ENCODE data around the gene TRRAP. TPM values are rescaled to one million over a fixed set of nuclear protein-coding genes. Genes with fewer than 3 reads are reported as not detected.

Gene TRRAP
- total RNA-seq, 2 experiments from 2014 or later: 45.5 to 48.2 TPM

DNA sequence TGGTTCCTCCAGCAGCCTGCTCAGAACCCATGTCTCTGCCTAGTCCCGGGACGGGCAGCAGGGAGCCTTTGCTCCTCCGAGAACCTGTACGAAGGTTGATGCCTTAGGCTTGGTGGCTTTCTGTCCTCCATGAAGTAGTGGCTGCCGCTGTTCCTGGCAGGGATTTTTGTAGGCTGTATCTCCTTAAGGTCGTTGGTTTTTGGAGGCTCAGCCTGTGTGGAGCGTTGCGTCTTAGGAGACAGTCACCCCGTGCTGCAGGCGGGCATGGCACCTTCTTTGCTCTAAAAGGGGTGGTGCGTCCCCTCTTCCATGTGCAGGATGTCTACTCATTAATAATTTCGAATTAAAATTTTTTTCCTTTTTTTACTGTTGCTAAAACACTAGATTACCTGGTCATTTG is 92.5 kb downstream of the TRRAP start:
- DNase-seq (no peak), ATAC-seq (no peak)
- CTCF ChIA-PET: no interaction called here
- H3K36me3 Mint-ChIP-seq (ENCODE audit: low read depth): peaks cover 73% of the 10 kb centered on the region
- POLR2A ChIA-PET: interaction anchor here (0.9 kb wide), 1 partner anchor 136 kb away, joined by 3 read pairs; no protein-coding TSS in a partner anchor
- H3K4me3 Mint-ChIP-seq: no peak overlapping the region
- intact Hi-C loops (cut with micrococcal nuclease): no loop called here
- H3K27me3 Mint-ChIP-seq: no peaks in the 10 kb centered on the region
- no peaks in the 10 kb centered on the region for H3K4me1 Mint-ChIP-seq (ENCODE audit: low read depth)
- no peak for TF ChIP-seq CTCF (IDR thresholded peaks at IDR 0.05)
- H3K9me3 Mint-ChIP-seq: no peaks in the 10 kb centered on the region
- no peak overlapping the region for H3K27ac Mint-ChIP-seq

DNA sequence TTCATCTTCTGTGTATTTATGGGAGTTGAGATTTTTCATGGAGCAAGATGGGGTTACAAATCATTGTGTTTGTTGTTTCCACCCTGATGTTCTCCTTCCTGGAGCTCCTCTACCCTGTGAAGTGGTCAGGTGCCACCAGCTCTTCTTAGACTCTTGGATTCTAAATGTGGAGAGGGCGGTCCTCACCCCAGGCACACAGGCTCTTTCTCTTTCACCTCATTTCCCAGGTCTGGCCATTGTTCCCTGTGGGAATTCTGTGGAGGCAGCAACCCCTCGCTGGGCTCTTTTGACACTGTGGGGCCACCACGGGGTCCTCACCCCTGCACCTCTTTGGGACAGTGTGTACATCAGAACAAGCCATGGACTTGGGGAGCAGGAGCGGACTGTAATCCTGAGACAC is 95.9 kb downstream of the TRRAP start:
- intact Hi-C loops (cut with micrococcal nuclease): no loop called here
- Mint-ChIP-seq H3K9me3 (no peaks in the 10 kb centered on the region), H3K27ac (no peak overlapping the region), H3K27me3 (no peaks in the 10 kb centered on the region), H3K4me1 (ENCODE audit: low read depth) (no peaks in the 10 kb centered on the region), H3K4me3 (no peak overlapping the region), H3K36me3 (ENCODE audit: low read depth) (peaks cover 73% of the 10 kb centered on the region)
- TF ChIP-seq CTCF (IDR thresholded peaks at IDR 0.05): no peak
- DNase-seq (no peak), ATAC-seq (no peak)
- POLR2A ChIA-PET: interaction anchor here (0.7 to 1.6 kb wide), 2 partner anchors 10 to 29 kb away, joined by 3 read pairs; no protein-coding TSS in a partner anchor
- CTCF ChIA-PET: no interaction called here

GRCh38 chr7:98974906-98975816 is 96.8 kb downstream of the TRRAP start:
- DNase-seq: no peak
- TF ChIP-seq CTCF (IDR thresholded peaks at IDR 0.05): no peak
- Mint-ChIP-seq H3K9me3 (no peaks in the 10 kb centered on the region), H3K27me3 (no peaks in the 10 kb centered on the region), H3K36me3 (ENCODE audit: low read depth) (peaks cover 72% of the 10 kb centered on the region), H3K27ac (no peak overlapping the region), H3K4me3 (no peak overlapping the region), H3K4me1 (ENCODE audit: low read depth) (no peaks in the 10 kb centered on the region)
- no peak for ATAC-seq
- POLR2A ChIA-PET: interaction anchor here (1.6 kb wide), 1 partner anchor 9 kb away, joined by 3 read pairs; no protein-coding TSS in a partner anchor
- intact Hi-C loops (cut with micrococcal nuclease): no loop called here
- CTCF ChIA-PET: no interaction called here

GRCh38 chr7:98976396-98977185 is 98.3 kb downstream of the TRRAP start:
- H3K4me3 Mint-ChIP-seq: no peak overlapping the region
- H3K27ac Mint-ChIP-seq: no peak overlapping the region
- POLR2A ChIA-PET: interaction anchor here (0.9 kb wide), 1 partner anchor 7 kb away, joined by 3 read pairs; no protein-coding TSS in a partner anchor
- no peaks in the 10 kb centered on the region for H3K4me1 Mint-ChIP-seq (ENCODE audit: low read depth)
- H3K9me3 Mint-ChIP-seq: no peaks in the 10 kb centered on the region
- H3K36me3 Mint-ChIP-seq (ENCODE audit: low read depth): peaks cover 66% of the 10 kb centered on the region
- CTCF ChIA-PET: no interaction called here
- no peaks in the 10 kb centered on the region for H3K27me3 Mint-ChIP-seq
- intact Hi-C loops (cut with micrococcal nuclease): no loop called here
- DNase-seq (no peak), ATAC-seq (no peak)
- TF ChIP-seq CTCF (IDR thresholded peaks at IDR 0.05): no peak
